Activated naive CD8-positive, alpha-beta T cell treated with anti-CD3 and anti-CD28 coated beads for 36 hours (primary cell): ENCODE results near the gene RAI1. TPM values are rescaled to one million over a fixed set of nuclear protein-coding genes. Genes with fewer than 3 reads are reported as not detected.

Experiments used
- total RNA-seq, 2 experiments: library from RNA; stranded (reverse); gene quantifications; one replicate each; pipeline ENCODE4 v1.2.3, GENCODE V29; 2021

Gene RAI1
- total RNA-seq, 2 experiments from 2014 or later: 19.6 to 21.1 TPM

Other genes starting within 250 kb of the RAI1 start
- gene MED9, start 204.5 kb upstream of the RAI1 start, total RNA-seq: 10 to 100 TPM; 13.8 to 15.0 TPM
- gene RASD1, start 185.1 kb upstream of the RAI1 start, total RNA-seq: under 1 TPM; 0.31 to 0.48 TPM
- gene PEMT, start 89.8 kb upstream of the RAI1 start, total RNA-seq: 10 to 100 TPM; 34.0 to 40.0 TPM
- 100 to 1,000 TPM; 123 to 131 TPM for gene SREBF1, start 155.5 kb downstream of the RAI1 start, total RNA-seq